GM21576 (cell line): ENCODE data around the gene NMUR2.

ENCODE experiments used
- ATAC-seq: cut with Tn5 transposase; IDR thresholded peaks from one replicate; pipeline ENCODE4 v1.9.1; 2021; ENCODE audit warnings: mild to moderate bottlenecking, moderate library complexity; ENCODE audit not compliant: unreplicated experiment

Gene NMUR2

GRCh38 chr5:152405145-152405544 lies at the start of gene NMUR2:
Gene NMUR2 (minus strand): TSS chr5:152405279. CDS start chr5:152405113, 166 bp downstream.
- ATAC-seq = no peak

GRCh38 chr5:152443935-152444334 lies 38.9 kb upstream of the NMUR2 start:
- ATAC-seq = no peak

GRCh38 chr5:152439791-152440190 lies 34.7 kb upstream of the NMUR2 start:
- no peak for ATAC-seq

GRCh38 chr5:152437866-152438265 lies 32.8 kb upstream of the NMUR2 start:
- ATAC-seq = no peak

- no peak for ATAC-seq
These were observed 22.6 kb upstream of the NMUR2 start for GRCh38 chr5:152427721-152428120.

GRCh38 chr5:152425083-152425482 lies 20.0 kb upstream of the NMUR2 start:
- no peak for ATAC-seq

- ATAC-seq = no peak
These were observed 19.4 kb upstream of the NMUR2 start for GRCh38 chr5:152424501-152424900.

GRCh38 chr5:152422081-152422480 lies 17.0 kb upstream of the NMUR2 start:
- no peak for ATAC-seq

GRCh38 chr5:152412129-152412528 lies 7.0 kb upstream of the NMUR2 start:
- no peak for ATAC-seq

GRCh38 chr5:152406082-152406481 lies 1.0 kb upstream of the NMUR2 start:
- ATAC-seq = no peak

- no peak for ATAC-seq
These were observed 585 bp downstream of the NMUR2 start for GRCh38 chr5:152404494-152404893.

- no peak for ATAC-seq
These were observed 2.0 kb downstream of the NMUR2 start for GRCh38 chr5:152403046-152403445.

- ATAC-seq = no peak
These were observed 4.2 kb downstream of the NMUR2 start for GRCh38 chr5:152400846-152401245.

GRCh38 chr5:152397581-152397980 lies 7.5 kb downstream of the NMUR2 start:
- ATAC-seq = peak; percentile 91

- no peak for ATAC-seq
These were observed 11.6 kb downstream of the NMUR2 start for GRCh38 chr5:152393441-152393840.

GRCh38 chr5:152389208-152389849 lies 15.8 kb downstream of the NMUR2 start:
- ATAC-seq = no peak

- no peak for ATAC-seq
These were observed 16.5 kb downstream of the NMUR2 start for GRCh38 chr5:152388610-152389009.

GRCh38 chr5:152380415-152381123 lies 24.5 kb downstream of the NMUR2 start:
- ATAC-seq = no peak

GRCh38 chr5:152379331-152379730 lies 25.7 kb downstream of the NMUR2 start:
- no peak for ATAC-seq

- no peak for ATAC-seq
These were observed 26.3 kb downstream of the NMUR2 start for GRCh38 chr5:152378730-152379129.

- ATAC-seq = no peak
These were observed 28.2 kb downstream of the NMUR2 start for GRCh38 chr5:152376886-152377285.

- no peak for ATAC-seq
These were observed 30.3 kb downstream of the NMUR2 start for GRCh38 chr5:152374711-152375275.
